Tibial artery (tissue), 4 donors: Measurements from ENCODE around the gene CHDH.
A peak's percentile ranks its signal among the peaks of the same experiment; 100 is the strongest.

Experiments used
- DNase-seq, 2 donors: peaks; one replicate each; pipeline ENCODE4 v3.0.0-alpha.2; 2019
- H3K27ac ChIP-seq, 2 donors: fragments of 200-600 bp; sonication (generic) in 1 of 2; 1 replicate in 1 of 2; 2 replicates in 1 of 2; pipeline ENCODE4 v1.5.1; 2018 to 2019; ENCODE audit warnings: mild to moderate bottlenecking in 1 of 2
- H3K27me3 ChIP-seq, 2 donors: fragments of 200-600 bp; sonication (generic) in 1 of 2; one replicate each; pipeline versions ENCODE4 v1.5.1 to v1.6.0; 2016 to 2019
- H3K36me3 ChIP-seq, 3 donors: fragments of 200-600 bp; sonication (generic) in 2 of 3; one replicate each; pipeline ENCODE4 v1.5.1; 2016 to 2019; ENCODE audit warnings: mild to moderate bottlenecking in 2 of 3
- H3K4me1 ChIP-seq, 4 donors: fragments of 200-600 bp; sonication (generic) in 2 of 4; 1 replicate in 3 of 4; 2 replicates in 1 of 4; pipeline ENCODE4 v1.5.1; 2016 to 2019
- H3K4me3 ChIP-seq, 2 donors: fragments of 200-600 bp; sonication (generic) in 1 of 2; 1 replicate in 1 of 2; 2 replicates in 1 of 2; pipeline ENCODE4 v1.5.1; 2018 to 2019; ENCODE audit warnings: mild to moderate bottlenecking in 2 of 2
- H3K9me3 ChIP-seq, 3 donors: fragments of 200-600 bp; sonication (generic) in 1 of 3; one replicate each; pipeline ENCODE4 v1.5.1; 2016 to 2019
- CTCF ChIP-seq, 2 experiments: fragments of 200-600 bp in 1 of 2; fragments of 450-650 bp in 1 of 2; IDR thresholded peaks; one replicate each; pipeline ENCODE4 v1.5.1; 2017 to 2019; ENCODE audit warnings: antibody characterized with exemption in 2 of 2, mild to moderate bottlenecking in 1 of 2, moderate library complexity in 1 of 2
- intact Hi-C: fragments of 100-400 bp; cut with DNase I; formaldehyde crosslinking; loops from one replicate; pipeline ENCODE4 v1.15.0; 2023; ENCODE audit warnings: low total_unique reads

Gene CHDH

GRCh38 chr3:53806182-53807116 is 39.8 kb downstream of the CHDH start:
- DNase-seq, result peak in 1 of 2 donors; percentile 53
- H3K27me3 ChIP-seq, result no peaks in the 10 kb centered on the region
- no peak for TF ChIP-seq CTCF (IDR thresholded peaks at IDR 0.05)
- H3K4me1 ChIP-seq, result peaks cover 0 to 20% (median 14%) of the 10 kb centered on the region in 4 donors
- no peak overlapping the region for H3K27ac ChIP-seq
- no peaks in the 10 kb centered on the region for H3K36me3 ChIP-seq
- intact Hi-C loops, result no loop called here
- H3K4me3 ChIP-seq, result no peak overlapping the region
- H3K9me3 ChIP-seq, result no peaks in the 10 kb centered on the region

GRCh38 chr3:53805463-53806159 is 40.6 kb downstream of the CHDH start:
- Histone ChIP-seq H3K4me1 (peaks cover 0 to 20% (median 14%) of the 10 kb centered on the region in 4 donors), H3K27ac (no peak overlapping the region), H3K4me3 (no peak overlapping the region), H3K36me3 (no peaks in the 10 kb centered on the region), H3K27me3 (no peaks in the 10 kb centered on the region), H3K9me3 (no peaks in the 10 kb centered on the region)
- DNase-seq, result no peak
- intact Hi-C loops, result no loop called here
- TF ChIP-seq CTCF (IDR thresholded peaks at IDR 0.05), result no peak

DNA sequence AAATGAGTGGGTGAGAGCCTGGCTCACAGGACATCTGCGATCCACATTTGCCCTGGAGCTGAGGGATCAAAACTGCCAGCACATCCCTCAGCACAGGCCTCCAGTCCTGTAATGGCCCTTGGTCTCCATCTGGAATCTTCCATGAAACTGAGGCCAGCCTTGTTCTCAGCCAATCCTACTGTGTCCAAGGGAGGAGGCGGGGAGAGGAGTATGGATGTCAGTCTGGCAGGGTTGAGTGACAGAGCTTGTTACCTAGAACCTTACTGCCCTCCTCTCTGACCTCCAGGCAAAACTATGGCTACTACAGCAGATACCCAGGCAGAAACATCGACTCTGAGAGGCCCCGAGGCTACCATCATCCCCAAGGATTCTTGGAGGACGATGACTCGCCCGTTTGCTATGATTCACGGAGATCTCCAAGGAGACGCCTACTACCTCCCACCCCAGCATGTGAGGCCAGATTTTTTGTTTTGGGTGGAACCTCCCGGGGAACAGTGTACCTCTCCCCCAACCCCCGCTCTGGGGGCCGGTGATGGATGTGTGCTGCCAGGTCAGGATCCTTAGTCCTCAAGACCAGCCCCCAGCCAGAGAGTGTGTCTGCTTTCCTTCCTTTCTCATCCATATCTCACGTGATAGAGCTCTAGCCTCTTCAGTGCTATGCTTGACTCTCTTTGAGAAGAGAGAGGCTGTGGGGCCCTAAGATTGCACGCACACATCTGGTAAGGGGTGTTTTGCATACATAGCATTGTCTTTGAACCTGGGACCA is 41.3 kb downstream of the CHDH start:
- intact Hi-C loops, result no loop called here
- no peaks in the 10 kb centered on the region for H3K9me3 ChIP-seq
- no peak for TF ChIP-seq CTCF (IDR thresholded peaks at IDR 0.05)
- peak in 1 of 2 donors; percentile 49 for DNase-seq
- H3K36me3 ChIP-seq, result no peaks in the 10 kb centered on the region
- H3K4me1 ChIP-seq, result peaks cover 0 to 20% (median 14%) of the 10 kb centered on the region in 4 donors
- H3K27ac ChIP-seq, result no peak overlapping the region
- H3K27me3 ChIP-seq, result no peaks in the 10 kb centered on the region
- no peak overlapping the region for H3K4me3 ChIP-seq

- peaks cover 0 to 20% (median 14%) of the 10 kb centered on the region in 4 donors for H3K4me1 ChIP-seq
- H3K9me3 ChIP-seq, result no peaks in the 10 kb centered on the region
- intact Hi-C loops, result no loop called here
- no peaks in the 10 kb centered on the region for H3K36me3 ChIP-seq
- H3K27me3 ChIP-seq, result no peaks in the 10 kb centered on the region
- peak; percentile 2 to 49 for DNase-seq
- no peak overlapping the region for H3K27ac ChIP-seq
- H3K4me3 ChIP-seq, result no peak overlapping the region
- no peak for TF ChIP-seq CTCF (IDR thresholded peaks at IDR 0.05)
These were observed 42.2 kb downstream of the CHDH start for GRCh38 chr3:53803816-53804695.
